SJSA1 (cell line): ENCODE data around the gene APCDD1L. TPM values are rescaled to one million over a fixed set of nuclear protein-coding genes. Genes with fewer than 3 reads are reported as not detected.

Source experiments
- DNase-seq, 2 experiments: peaks; one replicate each; pipeline ENCODE4 v3.0.0-alpha.2; 2015 to 2020; ENCODE audit warnings: low spot score in 2 of 2, low read depth in 1 of 2
- H3K27ac ChIP-seq: fragments of 250-450 bp; sonication (Bioruptor Pico); 2 replicates; pipeline ENCODE4 v1.5.1; 2020; ENCODE audit warnings: mild to moderate bottlenecking, moderate library complexity
- H3K27me3 ChIP-seq: fragments of 250-450 bp; sonication (Bioruptor Pico); replicated peaks from 2 replicates; pipeline ENCODE4 v1.5.1; 2020; ENCODE audit warnings: mild to moderate bottlenecking, moderate library complexity
- H3K36me3 ChIP-seq: fragments of 250-450 bp; sonication (Bioruptor Pico); 2 replicates; pipeline ENCODE4 v1.5.1; 2020; ENCODE audit warnings: mild to moderate bottlenecking
- H3K4me1 ChIP-seq: fragments of 250-450 bp; sonication (Bioruptor Pico); replicated peaks from 2 replicates; pipeline ENCODE4 v1.6.1; 2021; ENCODE audit warnings: mild to moderate bottlenecking
- H3K4me3 ChIP-seq: fragments of 250-450 bp; sonication (Bioruptor Pico); 2 replicates; pipeline ENCODE4 v1.5.1; 2020; ENCODE audit warnings: mild to moderate bottlenecking
- H3K9me3 ChIP-seq: fragments of 250-450 bp; sonication (Bioruptor Pico); replicated peaks from 2 replicates; pipeline ENCODE4 v1.5.1; 2020; ENCODE audit warnings: mild to moderate bottlenecking
- total RNA-seq: library from RNA; depleted of rRNA; stranded (reverse); fragments of >200 nt; shearing (Covaris generic); gene quantifications from 2 replicates; pipeline ENCODE4 v1.2.3, GENCODE V29; 2014; rRNA removed

APCDD1L gene
- 0.24 TPM in 1 of 2 replicates, not detected in the other for total RNA-seq

DNA sequence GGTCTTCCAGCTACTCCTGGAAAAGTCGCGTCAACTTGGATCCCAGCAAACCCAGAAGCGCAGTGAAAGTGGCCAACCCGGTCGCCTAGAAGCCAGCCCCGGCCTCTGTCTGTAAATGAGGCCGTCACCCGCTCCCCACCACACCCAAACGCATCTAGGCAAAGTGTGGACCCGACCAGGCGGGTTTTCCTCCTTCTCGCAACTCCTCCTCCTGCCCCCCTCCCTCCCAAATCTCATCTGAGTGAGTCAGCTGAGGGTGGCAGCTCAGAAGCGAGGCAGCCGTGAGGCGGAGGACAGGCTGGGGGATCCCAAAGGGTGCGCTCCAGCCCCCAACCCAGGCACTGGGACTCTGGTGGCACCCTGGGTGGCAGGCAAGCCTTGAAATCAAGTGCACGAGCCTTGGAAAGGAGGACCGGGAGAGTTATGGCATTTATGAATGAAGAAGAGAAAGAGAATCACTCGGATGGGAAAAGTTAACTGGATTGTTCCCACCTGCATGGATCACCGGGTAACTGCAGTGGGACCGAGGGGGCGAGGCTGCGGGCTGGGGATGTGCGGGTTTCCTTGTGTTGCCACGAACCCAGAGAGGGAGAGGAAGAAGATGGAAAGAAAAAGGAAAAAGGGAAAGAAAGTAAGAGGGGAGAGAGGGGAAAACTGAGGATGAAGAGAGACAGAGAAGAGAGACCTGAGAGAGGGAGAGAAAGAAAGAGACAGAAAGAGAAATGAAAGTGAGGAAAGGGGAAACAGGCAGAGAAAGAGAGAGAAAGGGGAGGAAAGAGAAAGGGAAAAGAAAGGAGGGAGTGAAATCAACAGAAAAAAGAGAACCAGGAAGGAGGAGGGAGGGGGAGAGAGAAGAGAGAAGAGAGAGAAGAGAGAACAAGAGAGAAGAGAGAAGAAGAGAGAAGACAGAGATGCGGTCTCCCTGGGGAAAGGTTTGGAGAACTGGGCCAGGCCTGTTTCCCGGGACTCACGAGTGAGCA is at the start of gene APCDD1L:
APCDD1L (minus strand) TSS at position 167 of the 980 bp plus-strand sequence. CDS start 692 bp downstream, outside the sequence.
- Histone ChIP-seq H3K27me3 (no peaks in the 10 kb centered on the region), H3K4me1 (peaks cover 17% of the 10 kb centered on the region), H3K27ac (no peak within 1 kb of the TSS), H3K36me3 (no peaks in the 10 kb centered on the region), H3K9me3 (no peaks in the 10 kb centered on the region), H3K4me3 (no peak within 1 kb of the TSS)
- DNase-seq: peak; percentile 22 to 55

DNA sequence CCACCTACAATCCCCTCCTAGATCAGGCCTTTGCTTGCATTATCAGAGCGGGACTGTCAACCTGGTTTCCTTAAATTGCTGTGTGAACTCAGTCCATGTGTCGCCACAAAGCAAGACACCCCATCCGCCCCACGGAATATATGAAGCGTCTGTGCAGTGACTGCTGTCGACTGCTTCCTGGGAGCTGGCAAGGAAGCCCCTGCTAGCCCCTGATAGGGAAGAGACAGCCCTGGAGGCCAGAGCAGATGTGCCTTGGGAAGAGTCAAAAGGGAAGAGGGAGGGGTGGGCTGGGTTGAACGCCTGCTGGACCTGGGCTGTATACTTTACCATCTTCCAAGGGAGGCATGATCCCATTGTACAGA is 44.1 kb upstream of the APCDD1L start:
- Histone ChIP-seq H3K9me3 (no peaks in the 10 kb centered on the region), H3K4me3 (no peak overlapping the region), H3K27ac (no peak overlapping the region), H3K27me3 (no peaks in the 10 kb centered on the region), H3K4me1 (peaks cover 14% of the 10 kb centered on the region), H3K36me3 (no peaks in the 10 kb centered on the region)
- DNase-seq: no peak

DNA sequence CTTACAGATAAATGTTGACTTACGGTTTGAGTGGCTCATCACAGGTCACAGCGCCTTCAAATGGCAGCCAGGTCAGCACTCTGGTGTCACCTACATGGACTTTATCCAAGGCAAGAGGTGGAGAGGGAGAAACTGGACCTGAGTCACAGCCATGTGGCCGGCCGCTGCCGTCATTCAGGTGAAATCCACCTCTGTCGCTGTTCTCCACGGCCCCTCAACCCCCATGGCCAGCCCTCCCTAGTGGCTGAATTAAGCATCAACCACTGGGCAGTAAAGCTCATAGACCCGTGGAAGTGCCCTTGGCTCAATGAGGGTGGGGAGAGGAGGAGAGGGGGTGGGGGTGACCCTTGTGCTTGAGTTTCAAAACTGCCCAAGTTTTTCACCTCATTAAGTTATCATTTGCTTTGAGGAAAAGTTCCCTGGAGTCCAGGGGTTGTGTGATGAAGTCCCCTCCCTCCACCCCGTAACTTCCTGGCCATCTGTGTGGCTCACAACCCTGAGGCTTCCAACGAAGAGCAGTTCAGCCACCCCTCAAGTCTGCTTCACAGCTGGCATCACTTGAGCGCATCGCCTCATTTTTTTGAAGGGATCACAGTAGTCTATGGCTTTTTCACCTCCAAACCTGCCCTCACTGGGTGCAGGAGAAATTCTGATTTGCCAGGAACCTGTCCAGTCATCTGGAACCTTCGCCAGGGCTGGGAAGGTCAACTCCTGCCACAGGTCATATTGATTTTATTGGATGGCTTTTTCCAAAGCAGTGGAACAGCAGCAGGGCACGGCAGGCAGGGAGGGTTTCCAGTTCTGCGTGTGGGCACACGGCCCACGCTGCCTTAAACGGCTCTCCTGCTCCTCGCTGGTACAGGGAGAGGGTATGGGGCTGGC is 43.5 kb upstream of the APCDD1L start:
- Histone ChIP-seq H3K9me3 (no peaks in the 10 kb centered on the region), H3K36me3 (no peaks in the 10 kb centered on the region), H3K4me3 (no peak overlapping the region), H3K4me1 (peaks cover 19% of the 10 kb centered on the region), H3K27ac (no peak overlapping the region), H3K27me3 (no peaks in the 10 kb centered on the region)
- DNase-seq: no peak

DNA sequence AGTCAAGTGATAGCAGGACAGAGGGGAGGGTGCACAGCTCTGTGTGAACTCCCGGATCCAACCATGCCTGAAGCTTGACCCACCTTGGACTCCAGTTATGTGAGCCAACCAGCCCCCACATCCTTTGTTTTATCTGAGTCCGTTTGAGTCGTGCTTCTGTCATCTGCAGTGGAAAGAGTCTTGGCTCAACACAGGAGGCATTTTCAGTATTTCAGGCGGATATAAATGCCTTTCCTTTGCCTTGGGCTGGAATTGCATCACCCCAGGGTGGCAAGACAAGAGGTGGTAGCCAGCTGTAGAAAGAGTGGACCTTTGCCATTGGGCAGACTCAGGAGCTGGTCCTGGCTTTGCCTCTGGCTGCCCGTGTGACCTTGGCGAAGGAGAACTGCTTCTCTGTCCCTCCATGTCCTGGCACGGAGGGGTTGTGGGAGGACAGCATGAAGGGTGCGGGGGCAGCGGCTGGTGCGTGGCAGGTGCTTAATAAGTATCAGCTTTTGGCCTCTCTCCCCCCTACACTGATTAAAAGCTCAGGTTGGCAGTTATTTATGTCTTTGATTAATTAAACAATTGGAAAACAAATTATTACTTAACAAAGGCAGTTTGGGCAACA is 42.6 kb upstream of the APCDD1L start:
- H3K27me3 ChIP-seq: no peaks in the 10 kb centered on the region
- H3K4me1 ChIP-seq: peaks cover 19% of the 10 kb centered on the region
- H3K36me3 ChIP-seq: no peaks in the 10 kb centered on the region
- no peak overlapping the region for H3K4me3 ChIP-seq
- no peak overlapping the region for H3K27ac ChIP-seq
- H3K9me3 ChIP-seq: no peaks in the 10 kb centered on the region
- DNase-seq: no peak

DNA sequence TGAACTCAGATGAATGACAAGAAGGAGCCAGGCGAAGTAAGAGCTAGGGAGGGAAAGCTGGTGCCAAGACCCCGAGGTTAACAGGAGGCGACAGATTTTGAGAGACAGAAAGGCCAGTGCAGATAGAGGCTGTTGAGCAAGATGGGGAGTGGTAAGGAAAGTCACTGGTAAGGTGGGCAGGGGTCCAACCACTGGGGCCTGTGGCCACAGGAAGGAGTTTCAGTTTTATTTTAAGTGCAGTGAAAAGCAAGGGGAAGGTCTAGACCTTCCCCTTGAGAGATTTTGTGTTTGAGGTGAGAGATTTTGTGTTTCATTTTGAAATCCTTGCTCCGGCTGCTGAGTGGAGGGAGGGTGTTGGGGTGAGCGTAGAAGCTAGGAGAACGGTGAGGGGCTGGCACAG is 41.8 kb upstream of the APCDD1L start:
- Histone ChIP-seq H3K27ac (no peak overlapping the region), H3K36me3 (no peaks in the 10 kb centered on the region), H3K4me1 (peaks cover 19% of the 10 kb centered on the region), H3K27me3 (no peaks in the 10 kb centered on the region), H3K9me3 (no peaks in the 10 kb centered on the region), H3K4me3 (no peak overlapping the region)
- no peak for DNase-seq

DNA sequence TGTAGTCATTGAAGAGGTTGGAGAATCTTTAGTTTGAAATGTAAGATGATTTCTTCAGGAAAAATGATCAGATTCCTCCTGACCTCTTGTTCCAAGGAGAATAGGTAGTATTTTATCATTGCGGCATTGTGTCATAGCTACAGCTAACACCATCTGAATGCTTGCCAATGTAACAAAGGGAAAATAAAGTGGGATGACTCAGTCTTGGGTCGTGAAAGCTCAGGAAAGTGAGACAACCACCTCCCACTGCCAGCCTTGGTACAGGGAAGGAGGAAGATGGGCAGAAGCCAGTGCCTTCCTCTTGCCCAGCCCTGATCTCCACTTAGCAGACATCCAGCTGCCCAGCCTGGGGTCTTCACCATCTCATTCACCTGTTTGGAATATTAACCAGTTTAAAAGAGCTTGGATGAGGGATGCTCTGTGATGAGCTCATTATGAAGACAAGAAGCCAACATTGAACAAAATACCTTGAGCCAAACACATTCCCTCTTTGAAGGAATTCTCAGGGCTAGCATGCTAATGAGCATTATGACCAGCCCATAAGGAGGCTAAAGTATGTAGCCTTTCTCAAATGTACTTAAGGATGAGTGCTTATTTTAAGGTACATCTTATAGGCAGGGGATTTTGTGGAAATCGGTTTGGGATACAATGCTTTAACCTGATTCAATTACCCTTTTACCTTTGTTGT is 40.0 kb upstream of the APCDD1L start:
- peak; percentile 65 to 70 for DNase-seq
- Histone ChIP-seq H3K27ac (0 out of 2 replicates have a peak overlapping the region, but pooled peaks have one; percentile 5), H3K27me3 (no peaks in the 10 kb centered on the region)

DNA sequence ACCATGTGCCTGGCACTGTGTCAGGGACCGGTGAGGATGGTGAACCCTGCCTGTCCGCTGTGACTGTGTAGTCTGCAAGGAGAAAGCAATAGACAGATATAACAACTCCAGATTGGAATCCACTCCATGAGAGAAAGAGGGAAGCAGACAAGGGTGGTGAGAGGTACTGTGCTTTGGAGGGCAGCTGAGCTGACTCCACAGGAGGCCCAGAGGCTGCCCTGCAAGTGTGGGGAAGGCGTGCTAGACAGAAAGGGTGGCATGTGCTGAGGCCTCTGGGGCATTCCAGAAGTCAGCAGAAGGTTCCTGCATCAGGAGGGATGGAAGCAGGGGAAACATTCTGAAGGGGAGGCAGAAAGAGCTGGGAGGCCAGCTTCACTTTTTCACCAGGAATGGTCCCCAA is 39.3 kb upstream of the APCDD1L start:
- Histone ChIP-seq H3K27ac (no peak overlapping the region), H3K9me3 (no peaks in the 10 kb centered on the region), H3K36me3 (no peaks in the 10 kb centered on the region), H3K4me3 (no peak overlapping the region), H3K4me1 (peaks cover 32% of the 10 kb centered on the region), H3K27me3 (no peaks in the 10 kb centered on the region)
- DNase-seq: peak in 1 of 2 experiments; percentile 30

More for the DNA sequence above, 40.0 kb upstream of the APCDD1L start:
- Histone ChIP-seq H3K4me1 (peaks cover 25% of the 10 kb centered on the region), H3K4me3 (no peak overlapping the region), H3K9me3 (no peaks in the 10 kb centered on the region), H3K36me3 (no peaks in the 10 kb centered on the region)

DNA sequence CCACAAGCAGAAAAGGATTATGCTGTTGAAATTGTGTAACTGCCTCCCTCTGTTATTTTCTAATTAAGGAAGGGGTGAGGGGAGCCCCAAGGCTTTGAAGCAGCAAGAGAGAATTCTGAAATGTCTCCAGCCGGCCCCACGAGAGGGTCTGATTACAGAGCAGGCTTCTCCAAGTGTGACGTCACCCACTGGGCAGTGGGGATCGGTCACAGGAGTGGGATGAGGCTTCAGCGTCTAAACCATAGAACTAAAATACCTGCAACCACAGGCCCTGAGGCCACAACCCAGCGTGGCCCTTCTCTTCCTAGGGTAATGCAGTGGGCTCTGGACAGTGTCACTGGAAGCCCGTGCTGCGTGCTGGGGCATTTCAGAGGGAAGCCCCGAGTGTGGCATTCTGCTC is 38.6 kb upstream of the APCDD1L start:
- DNase-seq: peak in 1 of 2 experiments; percentile 39
- Histone ChIP-seq H3K27me3 (no peaks in the 10 kb centered on the region), H3K9me3 (no peaks in the 10 kb centered on the region), H3K27ac (no peak overlapping the region), H3K4me3 (no peak overlapping the region), H3K36me3 (no peaks in the 10 kb centered on the region), H3K4me1 (peaks cover 39% of the 10 kb centered on the region)

DNA sequence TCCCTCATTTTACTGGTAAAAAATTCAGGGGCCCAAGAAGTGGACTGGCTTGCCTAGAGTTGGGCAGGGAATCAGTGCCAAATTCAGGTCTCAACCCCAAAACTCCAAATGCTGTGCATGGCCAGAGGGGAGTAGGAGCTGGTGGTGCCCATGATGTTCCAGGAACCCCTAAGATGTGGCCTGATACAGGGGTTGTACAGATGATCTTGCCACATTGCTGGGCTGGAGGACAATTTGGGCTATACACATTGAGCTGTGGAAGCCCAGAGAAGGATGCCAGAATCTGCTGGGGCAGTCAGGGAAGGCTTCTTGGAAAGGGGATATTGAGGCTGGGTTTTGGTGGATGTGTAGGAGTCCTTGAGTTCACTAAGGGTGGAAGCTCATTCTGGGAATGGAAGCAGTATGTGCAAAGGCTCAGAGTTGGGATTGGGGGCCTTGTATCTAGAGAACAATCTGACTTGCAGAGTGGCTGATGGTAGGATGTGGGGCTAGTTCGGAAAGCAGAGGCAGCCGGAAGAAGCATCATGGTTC is 38.0 kb upstream of the APCDD1L start:
- peak in 1 of 2 experiments; percentile 27 for DNase-seq

DNA sequence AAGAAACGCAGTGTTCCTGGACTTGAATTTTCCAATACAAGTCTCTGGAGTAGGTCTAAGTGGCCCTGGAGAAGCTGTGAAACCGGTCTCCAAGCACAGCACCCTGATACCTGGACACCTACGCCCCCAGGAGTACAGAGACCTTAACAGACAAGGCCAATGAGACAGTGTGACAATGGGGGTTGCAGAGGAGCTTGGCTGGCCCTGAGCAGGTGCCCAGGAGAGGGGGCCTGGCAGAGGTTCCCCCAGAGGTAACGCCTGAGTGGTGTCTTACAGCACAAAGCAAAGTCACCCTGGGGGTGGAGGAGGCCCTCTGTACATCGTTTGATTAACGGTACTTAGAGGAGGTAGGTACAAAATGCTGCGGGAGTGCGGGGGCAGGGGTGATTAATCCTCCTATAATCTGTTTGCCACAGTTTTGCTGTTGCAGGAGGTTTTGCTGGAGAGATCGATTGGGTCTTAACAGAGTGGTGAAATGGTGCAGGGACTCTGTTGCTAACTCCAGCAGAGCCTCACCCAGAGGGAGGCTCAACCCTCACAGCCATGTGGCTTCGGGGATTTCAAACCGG is 37.3 kb upstream of the APCDD1L start:
- DNase-seq: peak in 1 of 2 experiments; percentile 34

More for the DNA sequence above, 38.0 kb upstream of the APCDD1L start:
- H3K27me3 ChIP-seq: no peaks in the 10 kb centered on the region
- no peaks in the 10 kb centered on the region for H3K36me3 ChIP-seq
- peaks cover 45% of the 10 kb centered on the region for H3K4me1 ChIP-seq
- H3K9me3 ChIP-seq: no peaks in the 10 kb centered on the region
- H3K4me3 ChIP-seq: no peak overlapping the region
- H3K27ac ChIP-seq: no peak overlapping the region

DNA sequence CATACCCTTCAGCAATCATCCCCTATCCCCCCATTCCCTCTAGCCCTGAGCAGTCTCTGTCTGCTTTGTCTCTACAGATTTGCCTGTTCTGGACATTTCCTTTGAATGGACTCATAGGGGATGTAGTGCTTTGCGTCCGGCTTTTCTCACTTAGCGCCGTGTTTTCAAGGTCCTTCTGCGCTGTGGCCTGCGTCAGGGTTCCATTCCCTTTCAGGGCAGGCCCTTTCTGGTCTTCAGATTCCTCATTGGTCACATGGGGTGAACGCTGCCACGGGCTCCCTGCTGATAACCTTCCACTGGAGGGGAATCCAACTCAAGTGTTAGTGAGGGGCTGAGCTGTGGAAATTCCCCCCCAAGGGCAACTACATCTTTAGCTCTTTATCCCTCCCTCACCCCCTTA is 36.4 kb upstream of the APCDD1L start:
- H3K27me3 ChIP-seq: no peaks in the 10 kb centered on the region
- H3K9me3 ChIP-seq: no peaks in the 10 kb centered on the region
- no peak overlapping the region for H3K27ac ChIP-seq
- no peak overlapping the region for H3K4me3 ChIP-seq
- H3K4me1 ChIP-seq: peaks cover 61% of the 10 kb centered on the region
- DNase-seq: peak in 1 of 2 experiments; percentile 27
- H3K36me3 ChIP-seq: no peaks in the 10 kb centered on the region

More for the DNA sequence above, 37.3 kb upstream of the APCDD1L start:
- Histone ChIP-seq H3K27me3 (no peaks in the 10 kb centered on the region), H3K4me1 (peaks cover 53% of the 10 kb centered on the region), H3K9me3 (no peaks in the 10 kb centered on the region), H3K27ac (no peak overlapping the region), H3K36me3 (no peaks in the 10 kb centered on the region), H3K4me3 (no peak overlapping the region)

DNA sequence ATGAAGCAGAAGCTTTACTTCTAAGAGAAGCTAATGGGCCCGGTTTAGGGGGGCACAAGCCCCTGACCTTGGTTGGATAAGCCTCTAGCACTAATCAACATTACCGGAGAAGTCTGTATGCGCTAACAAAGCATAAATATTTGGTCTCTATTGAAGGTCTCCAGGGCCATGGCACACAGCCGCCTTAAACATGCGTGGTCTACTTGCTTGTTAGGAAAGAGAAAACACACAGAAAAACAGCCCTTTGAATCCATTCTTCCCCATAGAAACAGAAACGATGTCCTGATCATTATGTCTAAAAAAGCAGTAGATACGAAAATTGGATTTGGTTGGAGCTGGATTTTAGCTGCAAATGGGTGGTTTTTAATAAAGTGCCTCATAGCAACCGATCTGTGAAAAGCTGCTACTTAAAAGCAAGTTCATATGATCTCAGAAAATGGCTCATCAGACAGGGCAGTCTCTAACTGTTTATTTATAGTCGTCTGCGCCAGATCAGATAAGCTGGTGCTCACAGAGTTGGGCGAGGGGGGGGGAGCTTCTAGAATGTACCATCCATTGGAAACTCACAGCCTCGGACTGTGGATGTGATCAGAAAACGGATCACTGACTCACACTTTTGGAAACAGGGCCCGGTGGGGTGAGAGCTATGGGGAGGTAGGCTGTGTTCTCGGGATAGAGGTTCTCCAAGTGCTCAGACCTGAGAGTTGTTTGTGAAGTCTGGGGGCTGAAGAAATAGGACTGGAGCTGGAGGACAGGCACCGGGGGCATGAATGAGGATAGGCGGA is 35.3 kb upstream of the APCDD1L start:
- Histone ChIP-seq H3K4me1 (peaks cover 68% of the 10 kb centered on the region), H3K27ac (peak overlapping the region; percentile 57), H3K9me3 (no peaks in the 10 kb centered on the region), H3K27me3 (no peaks in the 10 kb centered on the region), H3K36me3 (no peaks in the 10 kb centered on the region), H3K4me3 (no peak overlapping the region)
- peak; percentile 63 to 75 for DNase-seq
